A673 (cell line): Measurements from ENCODE around the gene C12orf43. TPM values are rescaled to one million over a fixed set of nuclear protein-coding genes. Genes with fewer than 3 reads are reported as not detected.

Source experiments
- BruUV-seq: library from RNA; stranded (reverse); fragments of 400-500 nt; replicated peaks from 2 replicates; lab custom pipeline; 2021; lab: Mats Ljungman, UMichigan
- CTCF ChIA-PET: fragments of 300-600 bp; sonication (Branson Sonifier 250); formaldehyde crosslinking; loops from one replicate; lab custom pipeline; 2022; ENCODE audit warnings: antibody characterized with exemption; lab: Charles Lee
- POLR2A ChIA-PET: fragments of 300-600 bp; sonication (Branson Sonifier 250); formaldehyde crosslinking; loops from one replicate; lab custom pipeline; 2022; ENCODE audit warnings: antibody characterized with exemption; ENCODE audit not compliant: low non-redundant PET; lab: Charles Lee
- DNase-seq: peaks from one replicate; pipeline ENCODE4 v3.0.0-alpha.2; 2015; ENCODE audit warnings: low spot score
- H3K27ac ChIP-seq: fragments of 200-600 bp; sonication (generic); 2 replicates; pipeline ENCODE4 v1.5.1; 2016; ENCODE audit warnings: mixed run types, low read depth, mild to moderate bottlenecking, mixed read lengths, antibody characterized with exemption, low read length; ENCODE audit not compliant: poor library complexity, severe bottlenecking
- H3K27me3 ChIP-seq: fragments of 200-600 bp; sonication (generic); replicated peaks from 2 replicates; pipeline ENCODE4 v1.6.1; 2017; ENCODE audit warnings: mixed run types, low read depth, mild to moderate bottlenecking, mixed read lengths, antibody characterized with exemption, low read length; ENCODE audit not compliant: insufficient read depth, poor library complexity
- H3K36me3 ChIP-seq: fragments of 200-600 bp; sonication (generic); 2 replicates; pipeline ENCODE4 v1.6.1; 2016; ENCODE audit warnings: mixed run types, mild to moderate bottlenecking, mixed read lengths, antibody characterized with exemption, low read length; ENCODE audit not compliant: insufficient read depth, poor library complexity, severe bottlenecking
- H3K4me1 ChIP-seq: fragments of 200-600 bp; sonication (generic); 2 replicates; pipeline ENCODE4 v1.6.1; 2017; ENCODE audit warnings: mixed run types, mild to moderate bottlenecking, mixed read lengths, antibody characterized with exemption, low read length; ENCODE audit not compliant: insufficient read depth, poor library complexity, severe bottlenecking
- H3K4me3 ChIP-seq: fragments of 200-600 bp; sonication (generic); 2 replicates; pipeline ENCODE4 v1.5.1; 2016; ENCODE audit warnings: low read depth, mixed run types, mild to moderate bottlenecking, mixed read lengths, low read length; ENCODE audit not compliant: poor library complexity, severe bottlenecking
- H3K9me3 ChIP-seq: fragments of 200-600 bp; sonication (generic); 2 replicates; pipeline ENCODE4 v1.6.1; 2016; ENCODE audit warnings: mixed run types, low read depth, mild to moderate bottlenecking, mixed read lengths, antibody characterized with exemption, low read length; ENCODE audit not compliant: poor library complexity, severe bottlenecking
- EZH2 ChIP-seq: fragments of 200-600 bp; sonication (generic); IDR thresholded peaks from 2 replicates; pipeline ENCODE4 v1.6.1; 2017; ENCODE audit warnings: borderline replicate concordance, low read depth, mild to moderate bottlenecking, mixed read lengths, antibody characterized with exemption, low read length; ENCODE audit not compliant: poor library complexity, severe bottlenecking
- intact Hi-C: fragments of 100-400 bp; cut with micrococcal nuclease; formaldehyde crosslinking; loops from one replicate; pipeline ENCODE4 v1.10.0; 2022; ENCODE audit not compliant: unreplicated experiment
- total RNA-seq: library from RNA; stranded (reverse); gene quantifications from 2 replicates; pipeline ENCODE4 v1.2.3, GENCODE V29; 2021
- TF ChIP-seq, protein P1 (sequence below): fragments of 300-800, 200-600 bp; sonication (generic); conservative IDR thresholded peaks from 2 replicates; pipeline ENCODE4 v1.5.1; 2017; ENCODE audit warnings: low read depth, mild to moderate bottlenecking, antibody characterized with exemption, low read length, moderate library complexity, mixed read lengths

The C12orf43 gene
- total RNA-seq, 1 experiment from 2014 or later: 28.4 TPM

DNA sequence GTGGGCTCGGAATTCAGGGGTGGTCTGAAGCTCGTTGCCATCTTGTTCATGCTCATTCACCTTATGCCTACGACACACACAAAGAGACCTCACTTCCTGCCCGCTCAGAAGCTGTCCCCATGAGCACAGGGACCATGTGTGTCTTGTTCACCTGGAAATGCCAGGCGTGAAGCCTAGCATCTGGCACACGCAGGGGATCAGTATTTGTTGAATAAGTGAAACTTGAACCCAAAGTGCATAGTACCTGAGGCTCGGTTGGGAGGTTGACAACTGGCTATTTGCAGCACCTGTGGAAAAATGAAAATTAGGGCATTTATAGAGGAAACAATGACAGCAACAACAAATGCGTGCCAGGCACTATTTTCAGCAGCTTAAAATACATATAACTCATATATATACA, 5.4 kb downstream of the C12orf43 start:
- intact Hi-C loops: no loop called here
- no peaks in the 10 kb centered on the region for H3K9me3 ChIP-seq
- H3K4me1 ChIP-seq: peaks cover 7% of the 10 kb centered on the region
- H3K4me3 ChIP-seq: no peak overlapping the region
- H3K27ac ChIP-seq: no peak overlapping the region
- H3K27me3 ChIP-seq: no peaks in the 10 kb centered on the region
- no TSS peak for BruUV-seq
- no peak for TF ChIP-seq EZH2
- TF ChIP-seq, protein P1, sequence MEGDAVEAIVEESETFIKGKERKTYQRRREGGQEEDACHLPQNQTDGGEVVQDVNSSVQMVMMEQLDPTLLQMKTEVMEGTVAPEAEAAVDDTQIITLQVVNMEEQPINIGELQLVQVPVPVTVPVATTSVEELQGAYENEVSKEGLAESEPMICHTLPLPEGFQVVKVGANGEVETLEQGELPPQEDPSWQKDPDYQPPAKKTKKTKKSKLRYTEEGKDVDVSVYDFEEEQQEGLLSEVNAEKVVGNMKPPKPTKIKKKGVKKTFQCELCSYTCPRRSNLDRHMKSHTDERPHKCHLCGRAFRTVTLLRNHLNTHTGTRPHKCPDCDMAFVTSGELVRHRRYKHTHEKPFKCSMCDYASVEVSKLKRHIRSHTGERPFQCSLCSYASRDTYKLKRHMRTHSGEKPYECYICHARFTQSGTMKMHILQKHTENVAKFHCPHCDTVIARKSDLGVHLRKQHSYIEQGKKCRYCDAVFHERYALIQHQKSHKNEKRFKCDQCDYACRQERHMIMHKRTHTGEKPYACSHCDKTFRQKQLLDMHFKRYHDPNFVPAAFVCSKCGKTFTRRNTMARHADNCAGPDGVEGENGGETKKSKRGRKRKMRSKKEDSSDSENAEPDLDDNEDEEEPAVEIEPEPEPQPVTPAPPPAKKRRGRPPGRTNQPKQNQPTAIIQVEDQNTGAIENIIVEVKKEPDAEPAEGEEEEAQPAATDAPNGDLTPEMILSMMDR: no peak
- no peak for DNase-seq
- H3K36me3 ChIP-seq: peaks cover 25% of the 10 kb centered on the region
- CTCF ChIA-PET: no interaction called here
- POLR2A ChIA-PET: interaction anchor here (0.5 kb wide), 1 partner anchor 8 kb away, joined by 3 read pairs; no protein-coding TSS in a partner anchor

DNA sequence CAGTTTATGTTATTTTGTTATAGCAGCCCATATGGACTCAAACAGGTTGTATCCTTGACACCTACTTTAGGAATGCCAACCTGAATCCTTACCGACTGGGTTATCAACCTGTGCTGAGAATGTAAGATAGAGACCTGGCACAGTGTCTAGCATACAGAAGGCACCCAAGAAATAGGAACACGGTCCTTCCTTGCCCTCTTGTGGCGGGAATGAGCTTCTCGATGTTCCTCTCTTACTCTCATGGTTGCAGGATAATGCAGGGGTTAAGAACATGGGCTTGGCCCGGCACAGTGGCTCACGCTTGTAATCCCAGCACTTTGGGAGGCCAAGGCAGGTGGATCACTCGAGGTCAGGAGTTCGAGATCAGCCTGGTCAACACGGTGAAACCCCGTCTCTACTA, 6.5 kb downstream of the C12orf43 start:
- H3K4me1 ChIP-seq: no peaks in the 10 kb centered on the region
- no peak overlapping the region for H3K4me3 ChIP-seq
- CTCF ChIA-PET: interaction anchor here (1.0 kb wide), 1 partner anchor 38 kb away, joined by 4 read pairs; no protein-coding TSS in a partner anchor
- no peaks in the 10 kb centered on the region for H3K27me3 ChIP-seq
- DNase-seq: peak; percentile 57
- BruUV-seq: no TSS peak
- TF ChIP-seq, protein P1: peak; percentile 49
- no peak for TF ChIP-seq EZH2
- H3K27ac ChIP-seq: no peak overlapping the region
- POLR2A ChIA-PET: no interaction called here
- no peaks in the 10 kb centered on the region for H3K9me3 ChIP-seq
- intact Hi-C loops: no loop called here
- H3K36me3 ChIP-seq: peaks cover 26% of the 10 kb centered on the region

- Histone ChIP-seq H3K36me3 (peaks cover 39% of the 10 kb centered on the region), H3K9me3 (no peaks in the 10 kb centered on the region), H3K4me3 (no peak overlapping the region), H3K4me1 (no peaks in the 10 kb centered on the region), H3K27me3 (no peaks in the 10 kb centered on the region), H3K27ac (no peak overlapping the region)
- TF ChIP-seq, protein P1: no peak
- TF ChIP-seq EZH2: no peak
- intact Hi-C loops: no loop called here
- POLR2A ChIA-PET: no interaction called here
- no peak for DNase-seq
- BruUV-seq: no TSS peak
- CTCF ChIA-PET: no interaction called here
These were observed 7.8 kb downstream of the C12orf43 start for GRCh38 chr12:121008347-121009098.
